HCT116 (cell line): ENCODE measurements around the gene GTF2F1. TPM values are rescaled to one million over a fixed set of nuclear protein-coding genes. Genes with fewer than 3 reads are reported as not detected.
A peak's percentile ranks its signal among the peaks of the same experiment; 100 is the strongest.

Source experiments
- ATAC-seq: fragments of 200-7000 bp; cut with Tn5 transposase; 2 replicates; pipeline ENCODE4 v1.9.1; 2020; ENCODE audit warnings: mild to moderate bottlenecking, moderate library complexity
- BruUV-seq: library from RNA; stranded (reverse); fragments of 400-500 nt; replicated peaks from 2 replicates; lab custom pipeline; 2021; lab: Mats Ljungman, UMichigan
- CTCF ChIA-PET: fragments of 300-600 bp; sonication (Branson Sonifier 250); formaldehyde crosslinking; loops from one replicate; lab custom pipeline; 2021; ENCODE audit warnings: antibody characterized with exemption; lab: Charles Lee
- POLR2A ChIA-PET: fragments of 300-600, 350-600 bp; sonication (Branson Sonifier 250); formaldehyde crosslinking; loops from one replicate; lab custom pipeline; 2021; ENCODE audit warnings: antibody characterized with exemption; lab: Charles Lee
- RAD21 ChIA-PET, 2 experiments: fragments of 300-600 bp; sonication (Branson Sonifier 250); formaldehyde crosslinking; loops; one replicate each; lab custom pipeline; 2023; ENCODE audit warnings: low total read pairs in 2 of 2; ENCODE audit not compliant: uncharacterized antibody in 2 of 2, unreplicated experiment in 2 of 2, low non-redundant PET in 1 of 2; lab: Charles Lee
- DNase-seq: peaks from one replicate; pipeline ENCODE4 v3.0.0-alpha.2; 2010; ENCODE audit warnings: low read depth, low spot score
- H2AFZ ChIP-seq: fragments of 200-600 bp; shearing (Covaris generic), sonication (generic); 2 replicates; pipeline ENCODE4 v1.6.1; 2017; ENCODE audit warnings: low read depth, mixed run types, mixed read lengths, antibody characterized with exemption, low read length; ENCODE audit not compliant: poor library complexity, severe bottlenecking
- H3K27ac ChIP-seq: 2 replicates; pipeline ENCODE4 v1.5.1; 2012; ENCODE audit warnings: low read depth, low read length
- H3K27me3 ChIP-seq: fragments of 200-600 bp; sonication (generic); 2 replicates; pipeline ENCODE4 v1.6.1; 2016; ENCODE audit warnings: mixed run types, low read length, mixed read lengths; ENCODE audit not compliant: insufficient read depth
- H3K36me3 ChIP-seq, 2 experiments: fragments of 200-500 bp in 1 of 2; fragments of 200-600 bp in 1 of 2; sonication (Bioruptor generic) in 1 of 2; sonication (generic) in 1 of 2; 2 replicates each; pipeline versions ENCODE4 v1.5.1 to v1.6.1; 2014 to 2016; ENCODE audit warnings: low read length in 2 of 2, inconsistent platforms in 1 of 2, mixed read lengths in 1 of 2, mixed run types in 1 of 2; ENCODE audit not compliant: insufficient read depth in 2 of 2, control insufficient read depth in 1 of 2
- H3K4me1 ChIP-seq, 2 experiments: fragments of 200-600 bp in 1 of 2; sonication (generic) in 1 of 2; 2 replicates each; pipeline versions ENCODE4 v1.5.1 to v1.6.1; 2012 to 2017; ENCODE audit warnings: low read length in 2 of 2, inconsistent platforms in 1 of 2, mild to moderate bottlenecking in 1 of 2, mixed read lengths in 1 of 2, mixed run types in 1 of 2, moderate library complexity in 1 of 2; ENCODE audit not compliant: insufficient read depth in 2 of 2, control insufficient read depth in 1 of 2
- H3K4me2 ChIP-seq: fragments of 200-600 bp; sonication (generic); 2 replicates; pipeline ENCODE4 v1.6.1; 2017; ENCODE audit warnings: mixed run types, low read length, mixed read lengths
- H3K4me3 ChIP-seq, 2 experiments: fragments of 200-600 bp in 1 of 2; sonication (generic) in 1 of 2; replicated peaks in 1 of 2; 2 replicates each; pipeline ENCODE4 v1.5.1; 2011 to 2016; ENCODE audit warnings: low read length in 2 of 2, control low read depth in 1 of 2, low read depth in 1 of 2, mild to moderate bottlenecking in 1 of 2, mixed read lengths in 1 of 2, mixed run types in 1 of 2
- H3K79me2 ChIP-seq: fragments of 200-600 bp; sonication (generic); 2 replicates; pipeline ENCODE4 v1.6.1; 2017; ENCODE audit warnings: mild to moderate bottlenecking, mixed run types, low read length, moderate library complexity, mixed read lengths; ENCODE audit not compliant: insufficient read depth
- H3K9ac ChIP-seq: fragments of 200-600 bp; sonication (generic); 2 replicates; pipeline ENCODE4 v1.6.1; 2016; ENCODE audit warnings: low read length, mixed read lengths
- H3K9me2 ChIP-seq: fragments of 200-600 bp; sonication (generic), shearing (Covaris generic); 2 replicates; pipeline ENCODE4 v1.6.1; 2017; ENCODE audit warnings: mixed run types, mild to moderate bottlenecking, moderate library complexity; ENCODE audit not compliant: insufficient read depth
- H3K9me3 ChIP-seq, 2 experiments: fragments of 200-500 bp in 1 of 2; fragments of 200-600 bp in 1 of 2; sonication (Bioruptor generic) in 1 of 2; sonication (generic) in 1 of 2; 2 replicates each; pipeline ENCODE4 v1.6.1; 2014 to 2017; ENCODE audit warnings: low read length in 2 of 2, mixed read lengths in 2 of 2, inconsistent platforms in 1 of 2, low read depth in 1 of 2, mild to moderate bottlenecking in 1 of 2, mixed run types in 1 of 2, moderate library complexity in 1 of 2; ENCODE audit not compliant: control insufficient read depth in 1 of 2, insufficient read depth in 1 of 2
- H4K20me1 ChIP-seq: fragments of 200-600 bp; sonication (generic), shearing (Covaris generic); 2 replicates; pipeline ENCODE4 v1.6.1; 2017; ENCODE audit warnings: mixed run types, mild to moderate bottlenecking, moderate library complexity; ENCODE audit not compliant: insufficient read depth
- CTCF ChIP-seq, 3 experiments: fragments of 200-600 bp in 1 of 3; sonication (generic) in 1 of 3; IDR thresholded peaks in 2 of 3; conservative IDR thresholded peaks in 1 of 3; 2 replicates each; pipeline ENCODE4 v1.5.1; 2012 to 2017; ENCODE audit warnings: low read depth in 2 of 3, low read length in 2 of 3, antibody characterized with exemption in 1 of 3, borderline replicate concordance in 1 of 3, control low read depth in 1 of 3, mild to moderate bottlenecking in 1 of 3, mixed read lengths in 1 of 3, mixed run types in 1 of 3, moderate library complexity in 1 of 3; ENCODE audit not compliant: insufficient read depth in 1 of 3
- JUND ChIP-seq: IDR thresholded peaks from 2 replicates; pipeline ENCODE4 v1.6.1; 2012
- POLR2AphosphoS5 ChIP-seq: IDR thresholded peaks from 2 replicates; pipeline ENCODE4 v1.6.1; 2011; ENCODE audit warnings: mild to moderate bottlenecking, low read depth, low read length, moderate library complexity
- RAD21 ChIP-seq: IDR thresholded peaks from 2 replicates; pipeline ENCODE4 v1.6.1; 2012; ENCODE audit warnings: low read depth, mild to moderate bottlenecking
- REST ChIP-seq: IDR thresholded peaks from 2 replicates; pipeline ENCODE4 v1.6.1; 2012; ENCODE audit warnings: low read depth
- SIN3A ChIP-seq: IDR thresholded peaks from 2 replicates; pipeline ENCODE4 v1.6.1; 2012; ENCODE audit warnings: low read depth
- intact Hi-C: fragments of 100-400 bp; cut with micrococcal nuclease; formaldehyde crosslinking; loops from 2 replicates; pipeline ENCODE4 v1.10.0; 2022
- total RNA-seq: library from RNA; stranded (reverse); gene quantifications from one replicate; pipeline ENCODE4 v1.2.1, GENCODE V29; 2021; ENCODE audit not compliant: unreplicated experiment

GTF2F1 gene
- total RNA-seq, 1 experiment from 2014 or later, result 82.0 TPM

- H3K9me3 ChIP-seq, result no peaks in the 10 kb centered on the region
- no TSS peak for BruUV-seq
Measured at GRCh38 chr19:6373813-6374108, 19.2 kb downstream of the GTF2F1 start.

More at GRCh38 chr19:6373813-6374108, 19.2 kb downstream of the GTF2F1 start:
- Histone ChIP-seq H3K36me3 (peaks cover 0 to 2% of the 10 kb centered on the region in 2 experiments; a peak in 1 of 4 replicates), H3K9me2 (no peaks in the 10 kb centered on the region), H3K9ac (peak overlapping the region; percentile 64), H3K27ac (peak overlapping the region; percentile 61), H4K20me1 (no peaks in the 10 kb centered on the region), H3K79me2 (no peaks in the 10 kb centered on the region), H2AFZ (no peak overlapping the region), H3K4me2 (peak overlapping the region; percentile 78), H3K4me3 (peak overlapping the region; percentile 49 to 54), H3K27me3 (no peaks in the 10 kb centered on the region), H3K4me1 (peaks cover 5 to 16% of the 10 kb centered on the region in 2 experiments; a peak in 3 of 4 replicates)
- DNase-seq (no peak), ATAC-seq (no peak)
- intact Hi-C loops, result loop anchor here (5.0 kb wide), 1 partner anchor 364 kb away; the partner anchor contains the start of genes GPR108 and TRIP10
- TF ChIP-seq JUND (no peak), POLR2AphosphoS5 (no peak), REST (no peak), SIN3A (no peak), CTCF (IDR thresholded peaks at IDR 0.05 in 2 of 3, conservative IDR thresholded peaks at IDR 0.05 in 1 of 3; ENCODE audit: borderline replicate concordance in 1 of 3, insufficient read depth in 1 of 3, low read depth in 2 of 3, low read length in 2 of 3) (no peak), RAD21 (no peak)
- ChIA-PET CTCF (interaction anchor here (1.9 kb wide), 1 partner anchor 248 kb away, joined by 6 read pairs; no protein-coding TSS in a partner anchor), POLR2A (interaction anchor here (0.6 to 1.4 kb wide), 4 partner anchors 14 to 263 kb away, joined by 3 to 9 read pairs (median 4); no protein-coding TSS in a partner anchor), RAD21 (no interaction called here)
